PC-9 (cell line): ENCODE measurements around the gene E4F1.

Experiments
- EZH2 ChIP-seq: fragments of 200-600 bp; sonication (generic); IDR thresholded peaks from 2 replicates; pipeline ENCODE4 v1.8.0; 2017; ENCODE audit warnings: antibody characterized with exemption, low read depth
- TF ChIP-seq, protein P1 (sequence below): fragments of 200-600 bp; sonication (generic); conservative IDR thresholded peaks from 2 replicates; pipeline ENCODE4 v1.6.1; 2017; ENCODE audit warnings: mixed run types, antibody characterized with exemption, mild to moderate bottlenecking, moderate library complexity

- TF ChIP-seq, protein P1, sequence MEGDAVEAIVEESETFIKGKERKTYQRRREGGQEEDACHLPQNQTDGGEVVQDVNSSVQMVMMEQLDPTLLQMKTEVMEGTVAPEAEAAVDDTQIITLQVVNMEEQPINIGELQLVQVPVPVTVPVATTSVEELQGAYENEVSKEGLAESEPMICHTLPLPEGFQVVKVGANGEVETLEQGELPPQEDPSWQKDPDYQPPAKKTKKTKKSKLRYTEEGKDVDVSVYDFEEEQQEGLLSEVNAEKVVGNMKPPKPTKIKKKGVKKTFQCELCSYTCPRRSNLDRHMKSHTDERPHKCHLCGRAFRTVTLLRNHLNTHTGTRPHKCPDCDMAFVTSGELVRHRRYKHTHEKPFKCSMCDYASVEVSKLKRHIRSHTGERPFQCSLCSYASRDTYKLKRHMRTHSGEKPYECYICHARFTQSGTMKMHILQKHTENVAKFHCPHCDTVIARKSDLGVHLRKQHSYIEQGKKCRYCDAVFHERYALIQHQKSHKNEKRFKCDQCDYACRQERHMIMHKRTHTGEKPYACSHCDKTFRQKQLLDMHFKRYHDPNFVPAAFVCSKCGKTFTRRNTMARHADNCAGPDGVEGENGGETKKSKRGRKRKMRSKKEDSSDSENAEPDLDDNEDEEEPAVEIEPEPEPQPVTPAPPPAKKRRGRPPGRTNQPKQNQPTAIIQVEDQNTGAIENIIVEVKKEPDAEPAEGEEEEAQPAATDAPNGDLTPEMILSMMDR = no peak
- no peak for TF ChIP-seq EZH2
These were observed 20.9 kb downstream of the E4F1 start for GRCh38 chr16:2244301-2244700.
